ENCODE measurements around the gene SPRED1. TPM values are rescaled to one million over a fixed set of nuclear protein-coding genes. Genes with fewer than 3 reads are reported as not detected.
A peak's percentile ranks its signal among the peaks of the same experiment; 100 is the strongest.

SPRED1 gene
- total and polyA plus RNA-seq, 9 of the 15 experiments (the other 6 are each of a cell fraction or from before 2014, with no cell fraction given): 2.8 to 17.4 (median 7.9) TPM

DNA sequence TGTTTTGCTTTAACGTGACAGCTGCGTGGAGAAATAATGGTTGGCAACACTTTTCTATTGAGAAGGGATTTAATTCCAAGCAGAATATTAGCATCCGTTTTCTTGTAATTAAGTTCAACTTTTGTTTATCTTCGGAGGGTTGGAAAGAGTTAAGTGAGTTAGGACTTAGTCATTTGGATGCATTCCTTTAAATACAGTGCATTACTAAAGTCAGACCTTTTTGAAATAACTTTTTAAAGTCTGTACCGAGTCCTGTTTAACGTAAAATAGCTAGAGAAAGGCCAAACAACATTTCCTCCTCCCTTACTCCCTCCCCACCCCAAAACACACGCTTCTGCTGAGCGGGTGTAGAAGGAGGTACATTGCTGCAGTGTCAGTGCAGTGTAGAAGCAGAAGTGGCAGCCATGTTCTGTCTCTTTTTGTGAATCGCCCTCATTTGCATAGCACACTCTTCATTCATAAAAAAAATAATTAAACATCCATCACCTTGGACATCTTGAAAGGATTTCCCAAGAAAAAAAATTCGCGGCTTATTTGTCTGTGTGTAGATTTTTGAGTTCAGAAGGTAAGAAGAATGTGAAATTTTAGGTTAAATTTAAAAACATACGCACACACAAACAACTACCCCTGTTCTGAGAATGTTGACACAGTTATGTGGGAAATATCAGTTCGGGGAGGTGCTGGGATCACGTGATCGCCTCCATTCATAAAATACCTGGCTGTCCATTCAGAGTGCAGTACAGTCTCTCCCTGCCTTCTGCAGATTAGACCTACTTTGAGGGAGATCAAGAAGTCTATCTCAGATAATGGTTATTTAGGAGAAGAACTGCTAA, 1.6 kb downstream of the SPRED1 start (continued):
- TF ChIP-seq, protein P1, sequence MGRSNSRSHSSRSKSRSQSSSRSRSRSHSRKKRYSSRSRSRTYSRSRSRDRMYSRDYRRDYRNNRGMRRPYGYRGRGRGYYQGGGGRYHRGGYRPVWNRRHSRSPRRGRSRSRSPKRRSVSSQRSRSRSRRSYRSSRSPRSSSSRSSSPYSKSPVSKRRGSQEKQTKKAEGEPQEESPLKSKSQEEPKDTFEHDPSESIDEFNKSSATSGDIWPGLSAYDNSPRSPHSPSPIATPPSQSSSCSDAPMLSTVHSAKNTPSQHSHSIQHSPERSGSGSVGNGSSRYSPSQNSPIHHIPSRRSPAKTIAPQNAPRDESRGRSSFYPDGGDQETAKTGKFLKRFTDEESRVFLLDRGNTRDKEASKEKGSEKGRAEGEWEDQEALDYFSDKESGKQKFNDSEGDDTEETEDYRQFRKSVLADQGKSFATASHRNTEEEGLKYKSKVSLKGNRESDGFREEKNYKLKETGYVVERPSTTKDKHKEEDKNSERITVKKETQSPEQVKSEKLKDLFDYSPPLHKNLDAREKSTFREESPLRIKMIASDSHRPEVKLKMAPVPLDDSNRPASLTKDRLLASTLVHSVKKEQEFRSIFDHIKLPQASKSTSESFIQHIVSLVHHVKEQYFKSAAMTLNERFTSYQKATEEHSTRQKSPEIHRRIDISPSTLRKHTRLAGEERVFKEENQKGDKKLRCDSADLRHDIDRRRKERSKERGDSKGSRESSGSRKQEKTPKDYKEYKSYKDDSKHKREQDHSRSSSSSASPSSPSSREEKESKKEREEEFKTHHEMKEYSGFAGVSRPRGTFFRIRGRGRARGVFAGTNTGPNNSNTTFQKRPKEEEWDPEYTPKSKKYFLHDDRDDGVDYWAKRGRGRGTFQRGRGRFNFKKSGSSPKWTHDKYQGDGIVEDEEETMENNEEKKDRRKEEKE (IDR thresholded peaks at IDR 0.05; ENCODE audit: borderline replicate concordance in 1 of 2, control insufficient read depth in 1 of 2, low read depth in 2 of 2, low read length in 1 of 2): no peak
- no peak for TF ChIP-seq ZNF282 (CRISPR knock-in tag; IDR thresholded peaks at IDR 0.05)
- peak; percentile 66 for TF ChIP-seq SUPT5H (IDR thresholded peaks at IDR 0.05)
- no peak for TF ChIP-seq STAT5B (CRISPR knock-in tag; IDR thresholded peaks at IDR 0.05)
- TF ChIP-seq, protein P2, sequence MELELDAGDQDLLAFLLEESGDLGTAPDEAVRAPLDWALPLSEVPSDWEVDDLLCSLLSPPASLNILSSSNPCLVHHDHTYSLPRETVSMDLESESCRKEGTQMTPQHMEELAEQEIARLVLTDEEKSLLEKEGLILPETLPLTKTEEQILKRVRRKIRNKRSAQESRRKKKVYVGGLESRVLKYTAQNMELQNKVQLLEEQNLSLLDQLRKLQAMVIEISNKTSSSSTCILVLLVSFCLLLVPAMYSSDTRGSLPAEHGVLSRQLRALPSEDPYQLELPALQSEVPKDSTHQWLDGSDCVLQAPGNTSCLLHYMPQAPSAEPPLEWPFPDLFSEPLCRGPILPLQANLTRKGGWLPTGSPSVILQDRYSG (tag; conservative IDR thresholded peaks at IDR 0.05; ENCODE audit: low read depth): no peak
- peak; percentile 22 for TF ChIP-seq BRD9 (IDR thresholded peaks at IDR 0.05; ENCODE audit: low read depth, partially characterized antibody)
- peak; percentile 58; the same call in 1 of the 2 replicates for TF ChIP-seq TCF3 (CRISPR knock-in tag; IDR thresholded peaks at IDR 0.05)
- no peak for TF ChIP-seq ZFP30 (CRISPR knock-in tag; IDR thresholded peaks at IDR 0.05; ENCODE audit: borderline replicate concordance)
- peak; percentile 99 for TF ChIP-seq TOE1 (IDR thresholded peaks at IDR 0.05; ENCODE audit: borderline replicate concordance)
- no peak for TF ChIP-seq TOE1 (CRISPR knock-in tag; IDR thresholded peaks at IDR 0.05; ENCODE audit: borderline replicate concordance, low read depth)
- TF ChIP-seq HDAC1 (IDR thresholded peaks at IDR 0.05): peak in 1 of 2 experiments; percentile 23; a peak in 1 of 4 replicates
- no peak for TF ChIP-seq SMAD1 (IDR thresholded peaks at IDR 0.05; ENCODE audit: low read depth, low read length, partially characterized antibody)
- TF ChIP-seq ZNF311 (CRISPR knock-in tag; IDR thresholded peaks at IDR 0.05): no peak
- TF ChIP-seq, protein P3, sequence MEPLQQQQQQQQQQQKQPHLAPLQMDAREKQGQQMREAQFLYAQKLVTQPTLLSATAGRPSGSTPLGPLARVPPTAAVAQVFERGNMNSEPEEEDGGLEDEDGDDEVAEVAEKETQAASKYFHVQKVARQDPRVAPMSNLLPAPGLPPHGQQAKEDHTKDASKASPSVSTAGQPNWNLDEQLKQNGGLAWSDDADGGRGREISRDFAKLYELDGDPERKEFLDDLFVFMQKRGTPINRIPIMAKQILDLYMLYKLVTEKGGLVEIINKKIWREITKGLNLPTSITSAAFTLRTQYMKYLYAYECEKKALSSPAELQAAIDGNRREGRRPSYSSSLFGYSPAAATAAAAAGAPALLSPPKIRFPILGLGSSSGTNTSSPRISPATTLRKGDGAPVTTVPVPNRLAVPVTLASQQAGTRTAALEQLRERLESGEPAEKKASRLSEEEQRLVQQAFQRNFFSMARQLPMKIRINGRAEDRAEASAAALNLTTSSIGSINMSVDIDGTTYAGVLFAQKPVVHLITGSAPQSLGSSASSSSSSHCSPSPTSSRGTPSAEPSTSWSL (CRISPR knock-in tag; IDR thresholded peaks at IDR 0.05; ENCODE audit: borderline replicate concordance): no peak
- peak in 1 of 2 experiments; percentile 54; a peak in 1 of 4 replicates for TF ChIP-seq SIN3A (IDR thresholded peaks at IDR 0.05; ENCODE audit: borderline replicate concordance in 2 of 2, control insufficient read depth in 1 of 2, low read depth in 2 of 2, low read length in 2 of 2)
- no peak for TF ChIP-seq DMBX1 (CRISPR knock-in tag; IDR thresholded peaks at IDR 0.05; ENCODE audit: borderline replicate concordance)
- TF ChIP-seq ZNF830 (CRISPR knock-in tag; IDR thresholded peaks at IDR 0.05): no peak
- peak; percentile 72 for TF ChIP-seq ARID1B (IDR thresholded peaks at IDR 0.05)
- TF ChIP-seq BRF1 (IDR thresholded peaks at IDR 0.05; ENCODE audit: borderline replicate concordance, extremely low read depth, insufficient read length): no peak
- TF ChIP-seq SMARCC2 (IDR thresholded peaks at IDR 0.05; ENCODE audit: low read depth): no peak
- TF ChIP-seq ZNF436 (CRISPR knock-in tag; IDR thresholded peaks at IDR 0.05): no peak
